ENCODE measurements around the gene MAGEB10.
"Not testable (repeated sequence)": the region's sequence is repeated elsewhere in the genome, so short reads cannot be mapped to it uniquely, and the experiment has no call there.

The MAGEB10 gene, protein sequence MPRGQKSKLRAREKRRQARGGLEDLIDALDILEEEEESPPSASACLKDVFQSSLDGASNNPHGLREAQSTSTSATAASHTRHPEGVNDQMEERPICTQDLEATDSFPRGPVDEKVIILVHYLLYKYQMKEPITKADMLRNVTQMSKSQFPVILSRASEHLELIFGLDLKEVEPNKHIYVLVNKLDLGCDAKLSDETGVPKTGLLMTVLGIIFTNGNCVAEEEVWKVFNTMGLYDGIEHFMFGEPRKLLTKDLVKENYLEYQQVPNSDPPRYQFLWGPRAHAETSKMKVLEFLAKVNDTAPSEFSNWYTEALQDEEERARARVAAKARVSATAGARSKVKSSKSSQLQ

DNA sequence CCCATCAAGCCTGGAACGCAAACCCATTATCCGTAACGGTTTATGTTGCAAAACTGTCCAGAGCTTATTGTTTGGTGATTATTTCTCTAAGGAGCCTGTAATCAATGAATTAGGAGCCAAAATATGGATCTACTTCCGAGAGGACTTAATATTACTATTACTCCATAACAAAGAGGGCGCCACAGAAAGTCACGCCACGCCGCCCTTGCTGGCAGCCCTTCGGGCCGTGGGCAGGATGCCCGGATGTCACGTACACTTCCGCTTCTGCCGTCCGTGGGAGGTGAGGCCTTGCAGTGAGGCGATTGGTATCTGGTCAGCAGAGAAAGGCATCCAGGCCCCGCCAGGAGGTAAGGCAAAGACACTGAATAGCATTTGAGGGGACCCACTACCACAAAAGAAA, at the start of gene MAGEB10:
MAGEB10 (plus strand) TSS at position 301 of the 400 bp plus-strand sequence. CDS start 13,317 bp downstream, outside the sequence.
- no peak for DNase-seq (ENCODE audit: low read depth)

DNA sequence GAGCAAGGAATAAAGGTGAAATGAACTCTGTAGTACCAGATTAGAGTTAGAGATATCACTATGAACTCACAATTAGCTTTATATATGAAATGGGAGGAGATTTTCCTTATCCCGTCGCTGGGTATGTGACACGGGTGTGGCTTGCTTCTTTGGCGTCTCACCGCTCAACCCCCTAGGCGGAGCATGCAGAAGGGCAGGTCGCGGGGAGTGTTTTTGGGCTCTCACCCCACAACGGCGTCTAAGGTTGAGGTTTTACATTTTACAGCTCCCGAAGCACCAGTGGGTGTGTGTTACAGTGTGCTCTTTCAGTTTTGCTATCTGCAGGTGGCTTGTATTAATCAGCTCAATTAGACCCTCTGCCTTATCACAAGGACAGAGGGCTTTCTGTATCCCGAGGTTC, 42.1 kb upstream of the MAGEB10 start:
- no peak for DNase-seq (ENCODE audit: low read depth)

DNA sequence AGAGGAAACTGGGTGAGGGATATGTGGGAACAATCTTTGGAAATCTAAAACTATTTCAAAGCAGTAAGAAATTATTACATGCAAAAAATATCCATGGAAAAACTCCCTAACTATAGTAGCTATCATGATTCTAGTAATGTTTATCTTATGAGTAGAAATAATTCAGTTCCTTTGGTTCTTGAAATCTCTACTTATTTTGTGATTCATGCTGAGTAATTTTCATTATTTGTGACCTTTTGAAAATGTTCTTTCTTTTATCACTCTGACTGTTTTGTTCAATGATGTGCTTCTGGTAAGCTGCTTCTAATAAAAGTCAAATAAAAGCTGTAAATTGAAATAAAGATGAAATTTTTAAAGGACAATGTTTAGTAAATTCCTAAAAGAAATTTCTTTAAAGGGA, 40.4 kb upstream of the MAGEB10 start:
- no peak for DNase-seq (ENCODE audit: low read depth)

DNA sequence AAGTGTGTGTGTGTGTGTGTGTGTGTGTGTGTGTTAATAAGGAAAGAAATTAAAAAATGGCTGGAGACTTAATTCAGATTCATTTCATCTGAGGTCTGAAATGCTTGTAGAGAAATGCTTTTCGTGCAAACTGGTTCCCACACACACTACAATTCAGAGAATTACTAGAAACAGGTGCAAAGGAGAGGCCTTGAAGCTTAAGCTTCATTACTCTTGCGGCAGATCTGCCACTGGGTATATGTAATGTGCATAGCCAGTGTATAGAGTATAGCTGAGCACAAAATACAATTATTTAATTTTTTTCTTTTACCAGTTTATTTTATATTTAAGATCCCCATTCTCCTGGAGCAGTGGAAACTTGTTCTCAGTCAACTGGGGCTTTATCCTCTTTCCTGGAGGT, 31.8 kb upstream of the MAGEB10 start:
- DNase-seq (ENCODE audit: low read depth) = no peak

DNA sequence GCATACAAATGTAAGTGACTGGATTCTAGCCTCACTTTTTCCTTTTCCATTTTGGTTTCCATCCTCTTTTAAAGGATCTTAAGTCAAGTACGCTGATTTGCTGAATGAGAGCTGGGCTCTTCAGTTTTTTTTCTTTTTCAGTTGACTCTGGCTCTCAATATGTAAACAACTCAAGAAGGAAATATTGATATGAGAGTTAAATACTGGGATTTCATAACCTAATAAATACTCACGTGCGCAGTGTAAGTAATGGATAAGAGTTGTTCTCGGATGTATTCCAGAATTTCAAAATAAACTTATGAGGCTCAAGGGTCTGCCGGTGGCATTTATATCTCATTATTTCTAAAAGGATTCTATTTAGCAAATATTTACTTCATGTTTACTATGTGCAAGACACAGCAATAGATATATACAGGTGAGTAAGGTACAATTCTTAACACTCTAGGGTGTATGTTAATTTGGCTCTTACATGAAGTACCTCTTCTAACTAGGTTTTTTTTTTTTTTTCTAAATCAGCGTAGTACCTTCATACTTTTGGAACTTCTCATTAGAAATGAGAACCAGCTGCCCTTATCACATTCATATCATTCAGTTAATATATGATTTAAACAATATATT, 11.0 kb upstream of the MAGEB10 start:
- no peak for DNase-seq (ENCODE audit: low read depth)

DNA sequence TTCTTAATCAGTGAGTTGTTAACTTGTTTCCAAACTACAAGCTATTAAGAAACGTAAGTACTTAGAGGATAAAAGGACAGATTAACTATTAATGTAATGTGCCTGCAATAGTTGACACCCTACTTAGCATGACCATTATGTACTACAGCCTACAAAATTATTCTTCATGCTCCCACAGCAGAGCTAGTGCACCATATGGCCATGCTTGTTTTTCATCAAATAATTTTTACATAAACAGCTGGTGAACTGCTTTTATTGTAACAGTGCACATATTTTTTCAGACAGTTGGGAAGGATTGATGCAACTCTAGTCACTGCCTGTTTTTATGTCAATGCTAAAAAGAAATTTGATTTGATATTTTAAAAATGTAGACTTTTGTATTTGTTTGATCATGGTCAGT, 10.2 kb upstream of the MAGEB10 start:
- no peak for DNase-seq (ENCODE audit: low read depth)

GRCh38 chrX:27808226-27808625, 436 bp downstream of the MAGEB10 start:
- no peak for DNase-seq (ENCODE audit: low read depth)

- DNase-seq (ENCODE audit: low read depth) = not testable (repeated sequence)
These were observed 1.4 kb downstream of the MAGEB10 start for GRCh38 chrX:27808991-27809859.

GRCh38 chrX:27815209-27815608, 7.4 kb downstream of the MAGEB10 start:
- no peak for DNase-seq (ENCODE audit: low read depth)

DNA sequence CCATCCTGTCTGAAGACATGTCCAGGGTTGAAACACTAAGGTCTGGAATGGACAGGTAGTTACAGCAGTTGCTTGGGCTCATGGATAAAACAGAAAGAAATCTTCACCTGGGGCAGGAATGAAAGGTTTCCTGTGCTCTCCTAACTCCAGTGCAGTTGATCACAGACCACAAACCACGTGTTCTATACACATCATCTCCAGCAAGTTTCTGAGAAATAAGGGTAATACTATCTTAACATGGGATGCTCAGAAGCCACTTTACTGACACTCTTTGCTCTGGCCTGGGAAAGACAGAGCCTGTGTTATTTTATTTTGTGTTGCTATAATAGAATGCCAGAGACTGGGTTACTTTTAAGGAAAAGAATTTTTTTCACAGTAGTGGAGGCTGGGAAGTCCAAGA, 16.0 kb downstream of the MAGEB10 start:
- DNase-seq (ENCODE audit: low read depth) = no peak

- DNase-seq (ENCODE audit: low read depth) = no peak
These were observed 30.4 kb downstream of the MAGEB10 start for GRCh38 chrX:27838185-27838584.

GRCh38 chrX:27840881-27841280, 33.1 kb downstream of the MAGEB10 start:
- no peak for DNase-seq (ENCODE audit: low read depth)

GRCh38 chrX:27842859-27843258, 35.1 kb downstream of the MAGEB10 start:
- DNase-seq (ENCODE audit: low read depth) = no peak

DNA sequence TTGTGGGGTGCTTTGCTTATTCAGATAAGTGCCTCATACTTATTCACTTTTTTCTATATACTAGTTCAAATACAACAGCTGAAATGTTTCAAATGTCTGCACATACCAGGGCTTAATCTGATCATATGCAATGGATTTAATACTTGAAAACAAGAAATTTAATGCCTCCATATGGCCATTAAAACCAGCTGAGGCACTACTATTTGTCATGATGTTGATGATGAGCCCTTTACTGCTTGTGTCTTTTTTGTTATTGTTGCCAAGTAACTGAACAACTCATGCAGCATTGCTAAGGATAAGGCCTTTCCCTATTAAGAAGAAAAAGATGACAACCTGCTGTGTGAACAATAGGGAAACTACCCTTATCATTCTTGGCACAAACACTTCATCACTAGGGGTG, 52.5 kb downstream of the MAGEB10 start:
- DNase-seq (ENCODE audit: low read depth) = no peak

GRCh38 chrX:27863809-27864208, 56.0 kb downstream of the MAGEB10 start:
- no peak for DNase-seq (ENCODE audit: low read depth)

Measured in activated T-cell treated with anti-CD3 and anti-CD28 coated beads for 24 hours (primary cell).